Activated T-helper 1 cell treated with anti-CD3 and anti-CD28 coated beads, Interleukin-12 subunit alpha, Interleukin-12 subunit beta, Interleukin-2, Interleukin-4 antibody, amounts not matched to agents 30 ng/mL and 10 ng/mL and 1 ng/mL, durations not matched to agents 14 hours and 24 hours and 36 hours (primary cell): ENCODE measurements around the gene CCDC77. TPM values are rescaled to one million over a fixed set of nuclear protein-coding genes. Genes with fewer than 3 reads are reported as not detected.
"Not testable (repeated sequence)": the region's sequence is repeated elsewhere in the genome, so short reads cannot be mapped to it uniquely, and the experiment has no call there.

Experiments used
- DNase-seq: peaks from one replicate; pipeline ENCODE4 v3.0.0; 2021; ENCODE audit warnings: low spot score
- H3K27ac Mint-ChIP-seq: one replicate; pipeline ENCODE4 v1.8.0; 2021; ENCODE audit warnings: mild to moderate bottlenecking, mixed read lengths
- H3K27me3 Mint-ChIP-seq: one replicate; pipeline ENCODE4 v1.8.0; 2022; ENCODE audit warnings: mild to moderate bottlenecking, moderate library complexity, mixed read lengths; ENCODE audit not compliant: insufficient read depth
- H3K36me3 Mint-ChIP-seq: one replicate; pipeline ENCODE4 v1.8.0; 2021; ENCODE audit warnings: low read depth, mixed read lengths
- H3K4me1 Mint-ChIP-seq: one replicate; pipeline ENCODE4 v1.8.0; 2021; ENCODE audit warnings: low read depth, mixed read lengths
- H3K4me3 Mint-ChIP-seq: one replicate; pipeline ENCODE4 v1.8.0; 2021; ENCODE audit warnings: mild to moderate bottlenecking, moderate library complexity, mixed read lengths
- H3K9me3 Mint-ChIP-seq: one replicate; pipeline ENCODE4 v1.8.0; 2021; ENCODE audit warnings: mixed read lengths
- intact Hi-C: fragments of 100-400 bp; cut with micrococcal nuclease; formaldehyde crosslinking; loops from one replicate; pipeline ENCODE4 v1.15.1; 2024
- total RNA-seq: library from RNA; stranded (reverse); gene quantifications from 2 replicates; pipeline ENCODE4 v1.2.3, GENCODE V29; 2022

The CCDC77 gene
- total RNA-seq, 1 donor from 2014 or later = 12.6 TPM

DNA sequence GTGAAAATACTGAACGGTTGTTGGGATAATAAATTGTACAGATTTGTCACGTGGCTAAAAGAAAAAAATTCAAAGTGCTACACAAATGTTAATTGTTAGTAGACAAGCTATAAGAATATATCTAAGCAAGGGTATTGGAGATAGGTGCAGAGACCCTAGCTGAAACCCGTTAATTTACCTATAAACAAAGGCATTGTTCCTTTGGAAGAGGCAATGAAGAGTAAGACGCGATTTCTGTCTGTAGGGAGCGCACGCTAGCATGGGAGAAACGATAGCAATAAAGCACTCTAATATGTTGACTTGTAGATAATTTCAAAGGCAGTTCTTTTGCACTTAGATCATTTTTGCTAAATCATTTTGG, 565 bp downstream of the CCDC77 start:
- no peak overlapping the region for H3K4me3 Mint-ChIP-seq
- H3K36me3 Mint-ChIP-seq = no peaks in the 10 kb centered on the region
- no peak for DNase-seq
- H3K4me1 Mint-ChIP-seq = no peaks in the 10 kb centered on the region
- no peak overlapping the region for H3K27ac Mint-ChIP-seq
- no peaks in the 10 kb centered on the region for H3K27me3 Mint-ChIP-seq
- H3K9me3 Mint-ChIP-seq = no peaks in the 10 kb centered on the region
- intact Hi-C loops = loop anchor here (5.0 kb wide), 3 partner anchors 350 to 1395 kb away; partner anchors contain the start of genes ERC1 and WNK1

DNA sequence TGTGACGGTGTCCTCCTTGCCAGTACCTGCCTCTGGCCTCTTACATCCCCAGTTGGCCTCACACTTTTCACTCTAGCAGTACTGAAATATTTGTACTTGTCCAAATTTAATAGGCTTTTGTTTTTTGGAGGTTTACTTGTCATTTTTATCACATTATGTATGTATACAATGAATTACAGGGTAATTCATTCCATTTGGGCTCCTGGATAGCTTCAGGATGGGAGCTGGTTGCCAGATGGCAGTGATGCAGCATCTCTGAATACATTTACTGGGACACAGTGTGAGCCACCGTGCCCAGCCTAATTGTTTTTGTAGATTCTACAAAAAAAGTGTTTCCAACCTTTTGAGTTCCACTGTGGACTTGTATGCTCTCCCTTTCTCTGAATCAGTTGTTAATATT, 13.4 kb downstream of the CCDC77 start:
- Mint-ChIP-seq H3K27ac (no peak overlapping the region), H3K4me3 (no peak overlapping the region), H3K36me3 (peaks cover 24% of the 10 kb centered on the region), H3K9me3 (no peaks in the 10 kb centered on the region), H3K4me1 (no peaks in the 10 kb centered on the region), H3K27me3 (no peaks in the 10 kb centered on the region)
- intact Hi-C loops = no loop called here
- DNase-seq = no peak

DNA sequence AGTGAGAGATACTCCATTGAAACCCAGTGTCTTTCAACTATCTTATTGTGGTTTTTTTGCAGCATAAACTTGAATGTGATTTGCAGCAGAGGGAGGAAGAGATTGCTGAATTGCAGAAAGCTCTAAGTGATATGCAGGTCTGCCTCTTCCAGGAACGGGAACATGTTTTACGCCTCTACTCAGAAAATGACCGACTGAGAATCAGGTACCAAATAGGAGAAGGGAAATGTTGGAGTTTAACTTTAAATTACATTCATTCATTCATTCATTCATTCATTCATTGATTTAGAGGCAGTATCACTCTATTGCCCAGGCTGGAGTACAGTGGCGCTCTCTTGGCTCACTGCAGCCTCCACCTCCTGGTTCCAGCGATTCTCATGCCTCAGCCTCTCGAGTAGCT, 17.0 kb downstream of the CCDC77 start:
- no peaks in the 10 kb centered on the region for H3K9me3 Mint-ChIP-seq
- H3K36me3 Mint-ChIP-seq = peaks cover 26% of the 10 kb centered on the region
- no peaks in the 10 kb centered on the region for H3K4me1 Mint-ChIP-seq
- intact Hi-C loops = no loop called here
- H3K27ac Mint-ChIP-seq = no peak overlapping the region
- no peaks in the 10 kb centered on the region for H3K27me3 Mint-ChIP-seq
- no peak for DNase-seq
- no peak overlapping the region for H3K4me3 Mint-ChIP-seq

DNA sequence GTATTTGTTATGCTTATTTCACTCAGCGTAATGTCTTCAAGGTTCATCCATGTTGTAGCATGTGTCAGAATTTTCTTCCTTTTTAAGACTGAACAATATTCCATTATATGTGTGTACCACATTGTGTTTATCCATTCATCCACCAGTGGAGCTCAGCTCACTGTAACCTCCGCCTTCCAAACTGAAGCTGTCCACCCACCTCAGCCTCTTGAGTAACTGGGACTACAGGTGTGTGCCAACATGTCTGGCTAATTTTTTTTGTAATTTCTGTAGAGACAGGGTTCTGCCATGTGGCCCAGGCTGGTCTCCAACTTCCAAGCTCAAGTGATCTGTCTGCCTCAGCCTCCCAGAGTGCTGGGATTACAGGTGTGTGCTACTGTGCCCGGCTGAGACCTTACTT, 21.1 kb downstream of the CCDC77 start:
- Mint-ChIP-seq H3K4me1 (no peaks in the 10 kb centered on the region), H3K27ac (no peak overlapping the region), H3K9me3 (no peaks in the 10 kb centered on the region), H3K36me3 (peaks cover 13% of the 10 kb centered on the region), H3K27me3 (no peaks in the 10 kb centered on the region), H3K4me3 (no peak overlapping the region)
- intact Hi-C loops = no loop called here
- DNase-seq = no peak

DNA sequence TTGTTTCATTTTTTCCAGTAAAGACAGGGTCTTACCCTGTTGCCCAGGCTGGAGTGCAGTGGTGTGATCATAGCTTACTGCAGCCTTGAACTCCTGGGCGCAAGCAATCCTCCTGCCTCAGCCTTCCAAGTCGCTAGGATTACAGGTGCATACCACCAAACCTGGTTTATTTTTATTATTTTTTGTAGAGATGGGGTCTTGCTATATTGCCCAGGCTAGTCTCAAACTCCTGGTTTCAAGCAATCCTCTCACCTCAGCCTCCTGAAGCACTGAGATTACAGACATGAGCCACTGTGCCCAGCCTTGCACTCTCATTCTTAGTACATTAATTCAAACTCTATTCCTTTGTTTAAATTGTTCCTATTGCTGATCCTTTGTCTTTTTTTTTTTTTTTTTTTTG, 34.3 kb downstream of the CCDC77 start:
- H3K4me1 Mint-ChIP-seq, intact Hi-C loops, DNase-seq, H3K27me3 Mint-ChIP-seq, H3K27ac Mint-ChIP-seq, H3K4me3 Mint-ChIP-seq, H3K9me3 Mint-ChIP-seq: not testable (repeated sequence)
- peaks cover 26% of the 10 kb centered on the region for H3K36me3 Mint-ChIP-seq

DNA sequence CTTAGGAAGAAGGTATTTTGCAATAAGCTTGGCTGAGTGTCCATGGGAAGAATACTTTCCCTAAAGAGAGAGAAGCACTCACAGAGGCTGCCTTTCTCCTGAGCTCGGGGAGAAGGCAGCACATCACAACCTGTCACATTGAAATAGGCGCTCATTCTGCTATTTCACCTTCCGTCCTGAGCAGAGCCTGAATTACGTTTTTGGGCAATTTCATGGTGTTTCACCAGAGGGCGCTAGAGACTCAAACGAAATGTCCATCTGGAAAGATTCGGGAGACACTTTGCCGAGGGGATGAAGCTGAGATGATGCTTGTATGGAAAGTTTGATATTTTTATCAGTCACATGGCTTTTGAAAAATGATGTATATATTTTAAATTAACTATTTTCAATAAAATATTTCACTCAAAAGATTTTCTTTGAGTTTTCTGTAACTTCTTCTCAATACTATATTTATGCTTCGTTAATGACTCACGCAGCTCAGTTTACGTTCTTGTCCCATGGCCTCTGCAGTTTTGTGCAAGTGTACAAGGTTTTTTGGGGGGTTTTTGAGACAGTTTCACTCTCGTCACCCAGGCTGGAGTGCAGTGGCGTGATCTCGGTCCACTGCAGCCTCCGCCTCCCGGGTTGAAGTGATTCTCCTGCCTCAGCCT, 40.9 kb downstream of the CCDC77 start:
- no peaks in the 10 kb centered on the region for H3K27me3 Mint-ChIP-seq
- peak; percentile 24 for DNase-seq
- no peak overlapping the region for H3K4me3 Mint-ChIP-seq
- H3K9me3 Mint-ChIP-seq = no peaks in the 10 kb centered on the region
- H3K4me1 Mint-ChIP-seq = no peaks in the 10 kb centered on the region
- intact Hi-C loops = loop anchor here (1.0 kb wide), 1 partner anchor 105 kb away; no protein-coding TSS in a partner anchor
- H3K36me3 Mint-ChIP-seq = peaks cover 12% of the 10 kb centered on the region
- H3K27ac Mint-ChIP-seq = no peak overlapping the region

DNA sequence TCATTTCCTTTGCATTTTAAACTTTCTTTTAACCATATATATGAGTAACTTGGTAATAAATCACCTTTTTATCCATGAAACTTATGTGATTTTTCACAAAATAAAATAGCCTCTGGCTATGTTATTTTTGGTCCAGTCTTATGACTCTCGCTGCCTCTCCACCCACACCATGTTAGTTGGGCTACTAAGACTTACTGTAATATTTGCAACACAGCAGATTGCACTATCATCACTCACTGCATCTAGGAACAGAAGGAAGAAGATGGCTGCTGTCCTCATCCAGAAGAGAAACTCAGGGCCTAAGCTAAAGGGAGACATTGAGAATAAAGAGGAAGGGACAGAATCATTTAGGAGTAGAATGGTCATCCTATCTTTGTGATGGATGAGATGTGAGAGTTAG, 45.7 kb downstream of the CCDC77 start:
- H3K9me3 Mint-ChIP-seq = no peaks in the 10 kb centered on the region
- intact Hi-C loops = no loop called here
- H3K4me1 Mint-ChIP-seq = no peaks in the 10 kb centered on the region
- H3K27me3 Mint-ChIP-seq = peaks cover 1% of the 10 kb centered on the region
- no peak for DNase-seq
- no peak overlapping the region for H3K27ac Mint-ChIP-seq
- no peak overlapping the region for H3K4me3 Mint-ChIP-seq
- H3K36me3 Mint-ChIP-seq = no peaks in the 10 kb centered on the region

DNA sequence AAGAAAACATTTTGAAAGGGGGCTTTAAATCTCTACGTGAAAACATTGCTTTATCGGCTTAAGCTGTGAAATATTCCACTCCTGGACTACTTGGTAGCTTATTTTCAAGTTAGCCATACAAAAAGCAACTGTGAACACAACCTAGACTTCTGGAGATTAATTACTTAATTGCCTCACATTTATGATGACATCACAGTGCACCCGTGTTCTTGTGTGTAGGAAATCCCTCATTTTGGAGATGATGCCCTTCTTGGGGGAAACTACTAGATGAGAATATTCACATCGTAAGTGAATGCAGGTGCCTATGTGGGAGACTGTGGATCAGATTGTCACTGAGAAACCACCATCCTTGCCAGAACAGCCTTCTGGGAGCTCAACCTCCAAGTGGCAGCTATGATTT, 47.8 kb downstream of the CCDC77 start:
- Mint-ChIP-seq H3K4me3 (no peak overlapping the region), H3K9me3 (no peaks in the 10 kb centered on the region), H3K27ac (no peak overlapping the region), H3K27me3 (peaks cover 1% of the 10 kb centered on the region), H3K4me1 (peaks cover 4% of the 10 kb centered on the region), H3K36me3 (no peaks in the 10 kb centered on the region)
- no peak for DNase-seq
- intact Hi-C loops = no loop called here

DNA sequence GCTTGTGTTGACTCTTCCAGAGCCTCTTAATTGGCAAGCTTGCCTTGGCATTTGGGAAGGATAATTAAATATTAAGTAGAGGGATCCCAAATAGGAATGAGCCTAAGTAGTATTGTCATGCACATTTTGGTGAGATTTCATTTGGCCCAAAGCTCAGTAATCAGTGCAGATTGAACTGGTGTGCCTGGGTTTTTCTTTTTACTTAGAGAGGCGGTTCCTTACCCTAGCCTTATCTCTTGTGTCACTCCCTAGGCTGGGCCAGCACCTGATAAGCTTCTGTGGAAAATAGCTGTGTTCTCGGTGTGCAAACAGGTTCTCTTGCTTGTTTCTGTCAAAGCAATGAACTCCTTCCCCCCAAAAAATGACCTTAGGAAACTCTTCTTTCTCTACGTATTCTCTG, 49.0 kb downstream of the CCDC77 start:
- intact Hi-C loops = loop anchor here (5.0 to 10.0 kb wide), 3 partner anchors 362 to 1144 kb away; partner anchors contain the start of genes FBXL14 and RAD52
- no peak overlapping the region for H3K4me3 Mint-ChIP-seq
- no peaks in the 10 kb centered on the region for H3K9me3 Mint-ChIP-seq
- peaks cover 5% of the 10 kb centered on the region for H3K27me3 Mint-ChIP-seq
- no peaks in the 10 kb centered on the region for H3K36me3 Mint-ChIP-seq
- no peak for DNase-seq
- no peak overlapping the region for H3K27ac Mint-ChIP-seq
- H3K4me1 Mint-ChIP-seq = peaks cover 4% of the 10 kb centered on the region

DNA sequence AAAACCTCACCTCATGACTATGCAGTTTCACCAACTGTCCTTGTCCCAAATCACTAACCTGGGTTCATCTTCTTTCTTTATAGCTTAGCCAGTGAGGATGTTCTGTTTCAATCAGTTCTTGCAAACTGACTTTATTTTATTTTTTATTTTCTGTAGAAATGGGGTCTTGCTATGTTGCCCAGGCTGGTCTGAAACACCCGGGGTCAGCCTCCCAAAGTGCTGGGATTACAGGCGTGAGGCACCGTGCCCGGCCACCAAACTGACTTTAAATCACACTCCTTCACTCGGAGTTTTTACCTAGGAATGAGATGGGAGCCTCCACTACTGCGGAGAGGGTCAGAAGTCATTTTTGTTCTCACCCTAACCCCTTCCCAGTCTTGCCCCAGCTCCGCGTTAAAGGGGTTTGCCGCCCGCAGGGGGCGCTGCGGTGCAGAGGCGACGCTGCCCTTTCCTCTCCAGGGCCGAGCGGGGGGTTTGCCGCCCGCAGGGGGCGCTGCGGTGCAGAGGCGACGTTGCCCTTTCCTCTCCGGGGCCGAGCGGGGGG, 51.3 kb downstream of the CCDC77 start:
- H3K27me3 Mint-ChIP-seq = peaks cover 22% of the 10 kb centered on the region
- H3K9me3 Mint-ChIP-seq = no peaks in the 10 kb centered on the region
- intact Hi-C loops = loop anchor here (1.0 to 10.0 kb wide), 4 partner anchors 95 to 1142 kb away; partner anchors contain the start of genes FBXL14 and RAD52
- DNase-seq = peak; percentile 74
- no peaks in the 10 kb centered on the region for H3K36me3 Mint-ChIP-seq
- no peak overlapping the region for H3K4me3 Mint-ChIP-seq
- H3K27ac Mint-ChIP-seq = no peak overlapping the region
- peaks cover 4% of the 10 kb centered on the region for H3K4me1 Mint-ChIP-seq

DNA sequence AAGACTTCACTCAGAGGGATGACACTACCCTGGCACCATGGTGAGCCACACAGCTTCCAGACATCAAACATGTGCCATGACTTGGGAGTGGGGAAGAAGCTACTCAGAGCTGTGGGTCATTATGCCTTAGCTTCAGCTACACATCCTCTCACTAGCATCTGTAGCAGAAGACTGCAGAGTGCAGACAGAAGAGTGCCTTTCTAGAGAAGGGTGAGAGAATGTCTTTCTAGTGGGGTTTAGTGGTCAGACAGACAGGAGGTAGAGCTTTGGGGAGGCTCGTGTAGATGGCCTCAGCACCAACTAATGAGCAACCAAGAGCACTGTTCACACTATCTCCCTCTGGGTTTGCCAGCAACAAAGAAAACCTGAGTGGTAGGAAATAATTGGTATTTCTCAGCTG, 53.4 kb downstream of the CCDC77 start:
- Mint-ChIP-seq H3K4me1 (peaks cover 10% of the 10 kb centered on the region), H3K36me3 (no peaks in the 10 kb centered on the region), H3K27me3 (peaks cover 39% of the 10 kb centered on the region), H3K9me3 (no peaks in the 10 kb centered on the region), H3K27ac (no peak overlapping the region), H3K4me3 (no peak overlapping the region)
- no peak for DNase-seq
- intact Hi-C loops = loop anchor here (5.0 to 10.0 kb wide), 3 partner anchors 357 to 1140 kb away; partner anchors contain the start of genes FBXL14 and RAD52

DNA sequence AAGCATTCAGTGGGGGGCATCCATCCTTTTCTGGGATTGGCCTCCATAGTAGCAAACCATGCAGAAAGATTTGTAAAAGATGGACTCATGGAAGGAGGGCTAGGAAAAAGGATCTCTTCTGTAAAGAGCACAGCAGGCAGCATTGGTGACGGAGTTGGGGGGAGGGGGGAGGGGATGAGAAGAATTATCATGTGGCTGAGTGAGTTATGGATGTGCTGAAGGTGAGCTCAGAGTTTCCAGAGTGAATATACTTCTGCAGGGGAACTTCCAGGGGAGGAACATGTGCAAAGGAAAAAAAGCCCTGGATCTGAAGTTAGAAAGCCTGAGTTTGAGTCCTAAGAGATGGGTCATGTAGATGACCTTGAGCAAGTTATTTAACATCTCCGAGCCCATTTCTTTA, 54.4 kb downstream of the CCDC77 start:
- H3K27ac Mint-ChIP-seq = no peak overlapping the region
- H3K4me1 Mint-ChIP-seq = peaks cover 11% of the 10 kb centered on the region
- H3K27me3 Mint-ChIP-seq = peaks cover 41% of the 10 kb centered on the region
- no peaks in the 10 kb centered on the region for H3K9me3 Mint-ChIP-seq
- H3K4me3 Mint-ChIP-seq = no peak overlapping the region
- no peak for DNase-seq
- H3K36me3 Mint-ChIP-seq = no peaks in the 10 kb centered on the region
- intact Hi-C loops = loop anchor here (10.0 kb wide), 2 partner anchors 489 to 1139 kb away; partner anchors contain the start of genes FBXL14 and RAD52

DNA sequence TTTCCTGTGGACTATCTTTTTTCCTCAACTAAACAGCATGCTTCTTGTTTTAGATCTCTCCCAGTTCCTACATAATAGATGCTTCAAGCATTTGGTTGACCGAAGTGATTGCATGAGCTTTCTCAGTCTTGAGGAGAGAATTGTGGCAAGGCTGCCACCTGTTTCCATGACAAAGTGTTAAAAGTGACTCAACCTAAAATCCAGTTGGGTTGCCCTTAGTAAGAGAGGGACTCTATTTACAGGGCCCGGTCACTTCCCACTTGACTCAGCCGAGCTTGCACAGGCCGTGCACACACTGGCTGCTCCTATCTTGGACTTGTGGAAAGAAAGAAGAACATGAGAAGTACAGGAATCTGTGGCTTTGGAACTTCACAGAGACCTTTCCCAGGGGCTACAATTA, 56.2 kb downstream of the CCDC77 start:
- peaks cover 12% of the 10 kb centered on the region for H3K4me1 Mint-ChIP-seq
- intact Hi-C loops = loop anchor here (10.0 kb wide), 2 partner anchors 487 to 1137 kb away; partner anchors contain the start of genes FBXL14 and RAD52
- DNase-seq = no peak
- no peaks in the 10 kb centered on the region for H3K9me3 Mint-ChIP-seq
- no peak overlapping the region for H3K27ac Mint-ChIP-seq
- peaks cover 3% of the 10 kb centered on the region for H3K36me3 Mint-ChIP-seq
- H3K27me3 Mint-ChIP-seq = peaks cover 60% of the 10 kb centered on the region
- no peak overlapping the region for H3K4me3 Mint-ChIP-seq
